Measurements from ENCODE around the gene SIGLEC6. TPM values are rescaled to one million over a fixed set of nuclear protein-coding genes. Genes with fewer than 3 reads are reported as not detected.

Gene SIGLEC6
- total and polyA plus RNA-seq, 10 donors = 0.27 to 5.8 (median 2.3) TPM

- 62 to 94% (median 93%) methylated on average over 2 of the region's 2 CpGs for WGBS, 5 donors
- no peaks in the 10 kb centered on the region for H3K36me3 ChIP-seq
- intact Hi-C loops (cut with DNase I; ENCODE audit: low total_unique reads) = no loop called here
- H3K9me3 ChIP-seq = no peaks in the 10 kb centered on the region
- H3K4me3 ChIP-seq = no peak overlapping the region
- H3K4me1 ChIP-seq = peaks cover 0 to 15% (median 10%) of the 10 kb centered on the region in 6 donors
- H3K27me3 ChIP-seq (replicated peaks in 1 of 7) = peaks cover 0 to 36% (median 0%) of the 10 kb centered on the region in 7 donors
- no peak overlapping the region for H3K27ac ChIP-seq
- DNase-seq = peak; percentile 60
- TF ChIP-seq CTCF (IDR thresholded peaks at IDR 0.05 in 8 of 11, conservative IDR thresholded peaks at IDR 0.05 in 3 of 11) (no peak), POLR2AphosphoS5 (IDR thresholded peaks at IDR 0.05) (no peak), POLR2A (IDR thresholded peaks at IDR 0.05) (no peak)
These were observed 2.2 kb downstream of the SIGLEC6 start for GRCh38 chr19:51529301-51529700.

- no peak for TF ChIP-seq POLR2AphosphoS5 (IDR thresholded peaks at IDR 0.05)
- TF ChIP-seq CTCF (IDR thresholded peaks at IDR 0.05 in 8 of 11, conservative IDR thresholded peaks at IDR 0.05 in 3 of 11) = no peak
- Histone ChIP-seq H3K4me1 (no peaks in the 10 kb centered on the region), H3K4me3 (no peak overlapping the region), H3K9me3 (peaks cover 0 to 3% (median 0%) of the 10 kb centered on the region in 8 donors), H3K36me3 (no peaks in the 10 kb centered on the region), H3K27ac (no peak overlapping the region), H3K27me3 (replicated peaks in 1 of 7) (peaks cover 0 to 22% (median 0%) of the 10 kb centered on the region in 7 donors)
- 40 to 61% (median 58%) methylated on average over 1 to 4 of the region's 4 CpGs for WGBS, 5 donors
- intact Hi-C loops (cut with DNase I; ENCODE audit: low total_unique reads) = no loop called here
- peak; percentile 24 for DNase-seq
These were observed 5.8 kb downstream of the SIGLEC6 start for GRCh38 chr19:51525651-51526050.

- H3K36me3 ChIP-seq = no peaks in the 10 kb centered on the region
- intact Hi-C loops (cut with DNase I; ENCODE audit: low total_unique reads) = no loop called here
- peaks cover 0 to 15% (median 0%) of the 10 kb centered on the region in 7 donors for H3K27me3 ChIP-seq (replicated peaks in 1 of 7)
- no peak overlapping the region for H3K27ac ChIP-seq
- WGBS, 5 donors = 68 to 86% (median 77%) methylated on average over 6 to 8 of the region's 8 CpGs
- H3K9me3 ChIP-seq = peaks cover 0 to 3% (median 0%) of the 10 kb centered on the region in 8 donors
- no peak overlapping the region for H3K4me3 ChIP-seq
- no peaks in the 10 kb centered on the region for H3K4me1 ChIP-seq
- DNase-seq = peak; percentile 34
- no peak for TF ChIP-seq POLR2A (IDR thresholded peaks at IDR 0.05)
- TF ChIP-seq POLR2AphosphoS5 (IDR thresholded peaks at IDR 0.05) = no peak
- no peak for TF ChIP-seq CTCF (IDR thresholded peaks at IDR 0.05 in 8 of 11, conservative IDR thresholded peaks at IDR 0.05 in 3 of 11)
These were observed 6.7 kb downstream of the SIGLEC6 start for GRCh38 chr19:51524666-51525264.

GRCh38 chr19:51521781-51522180 lies 9.7 kb downstream of the SIGLEC6 start:
- WGBS, 5 donors = 50 to 73% (median 58%) methylated on average over 2 of the region's 2 CpGs
- intact Hi-C loops (cut with DNase I; ENCODE audit: low total_unique reads) = no loop called here
- Histone ChIP-seq H3K27me3 (replicated peaks in 1 of 7) (peaks cover 0 to 5% (median 0%) of the 10 kb centered on the region in 7 donors), H3K9me3 (peaks cover 0 to 8% (median 3%) of the 10 kb centered on the region in 8 donors), H3K36me3 (no peaks in the 10 kb centered on the region), H3K27ac (no peak overlapping the region), H3K4me3 (no peak overlapping the region), H3K4me1 (no peaks in the 10 kb centered on the region)
- DNase-seq = no peak
- TF ChIP-seq CTCF (IDR thresholded peaks at IDR 0.05 in 8 of 11, conservative IDR thresholded peaks at IDR 0.05 in 3 of 11) (no peak), POLR2A (IDR thresholded peaks at IDR 0.05) (no peak), POLR2AphosphoS5 (IDR thresholded peaks at IDR 0.05) (no peak)
